ENCODE results near the gene SARM1.

GRCh38 chr17:28370744-28371103 is 770 bp upstream of the SARM1 start:
- TF ChIP-seq CTCF (IDR thresholded peaks at IDR 0.05) (no peak), POLR2AphosphoS5 (IDR thresholded peaks at IDR 0.05) (no peak), POLR2A (IDR thresholded peaks at IDR 0.05) (no peak)
